Bronchial epithelial cell (primary cell): ENCODE results near the gene SIRT3. TPM values are rescaled to one million over a fixed set of nuclear protein-coding genes. Genes with fewer than 3 reads are reported as not detected.

ENCODE experiments used
- DNase-seq: peaks from one replicate; pipeline ENCODE4 v3.0.0-alpha.2; 2010; ENCODE audit warnings: low read depth
- FAIRE-seq: peaks from 2 replicates; lab custom pipeline; 2011; peaks lifted over from hg19 to GRCh38; lab: Jason Lieb, UNC
- H3K27me3 ChIP-seq: 2 replicates; pipeline ENCODE4 v1.5.1; 2011; ENCODE audit warnings: low read length; ENCODE audit not compliant: control insufficient read depth, insufficient read depth
- H3K36me3 ChIP-seq: 2 replicates; pipeline ENCODE4 v1.5.1; 2011; ENCODE audit warnings: low read length; ENCODE audit not compliant: control insufficient read depth, insufficient read depth
- H3K4me3 ChIP-seq: 2 replicates; pipeline ENCODE4 v1.5.1; 2011; ENCODE audit warnings: mild to moderate bottlenecking, low read depth, low read length, control low read depth
- CTCF ChIP-seq: IDR thresholded peaks from 2 replicates; pipeline ENCODE4 v1.5.1; 2011; ENCODE audit warnings: mild to moderate bottlenecking, moderate library complexity, low read length, control low read depth, inconsistent platforms; ENCODE audit not compliant: insufficient read depth, severe bottlenecking
- total RNA-seq: library from RNA; depleted of rRNA; stranded (reverse); fragments of >200 nt; gene quantifications from 2 replicates; pipeline ENCODE4 v1.2.1, GENCODE V29; 2014

Gene SIRT3
- total RNA-seq, 1 donor from 2014 or later, result 7.9 TPM

- no peak for TF ChIP-seq CTCF
- DNase-seq (no peak), FAIRE-seq (no peak)
- Histone ChIP-seq H3K36me3 (peaks cover 50% of the 10 kb centered on the region), H3K4me3 (peak overlapping the region; percentile 91), H3K27me3 (no peaks in the 10 kb centered on the region)
These were observed 27.3 kb downstream of the SIRT3 start for GRCh38 chr11:208917-209260.

GRCh38 chr11:208181-208916, 27.8 kb downstream of the SIRT3 start:
- FAIRE-seq (no peak), DNase-seq (peak; percentile 40)
- no peak for TF ChIP-seq CTCF
- peaks cover 52% of the 10 kb centered on the region for H3K36me3 ChIP-seq
- H3K27me3 ChIP-seq, result no peaks in the 10 kb centered on the region
- peak overlapping the region; percentile 91 for H3K4me3 ChIP-seq

GRCh38 chr11:207863-208180, 28.3 kb downstream of the SIRT3 start:
- H3K4me3 ChIP-seq, result peak overlapping the region; percentile 91
- FAIRE-seq (no peak), DNase-seq (peak; percentile 45)
- no peak for TF ChIP-seq CTCF
- H3K27me3 ChIP-seq, result no peaks in the 10 kb centered on the region
- peaks cover 48% of the 10 kb centered on the region for H3K36me3 ChIP-seq

GRCh38 chr11:207208-207862, 28.8 kb downstream of the SIRT3 start, which contains the start of the genes BET1L and RIC8A:
BET1L (minus strand) TSS chr11:207399; CDS start chr11:207321, 78 bp downstream.
RIC8A (plus strand) TSS chr11:207708; CDS start chr11:208855, 1,147 bp downstream.
- peaks cover 46% of the 10 kb centered on the region for H3K36me3 ChIP-seq
- DNase-seq (peak; percentile 92), FAIRE-seq (no peak)
- no peak for TF ChIP-seq CTCF
- H3K4me3 ChIP-seq, result peak within 1 kb of the TSS; percentile 91
- no peaks in the 10 kb centered on the region for H3K27me3 ChIP-seq

- Histone ChIP-seq H3K36me3 (peaks cover 41% of the 10 kb centered on the region), H3K4me3 (peak overlapping the region; percentile 91), H3K27me3 (no peaks in the 10 kb centered on the region)
- no peak for DNase-seq
- FAIRE-seq, result no peak
- no peak for TF ChIP-seq CTCF
These were observed 29.5 kb downstream of the SIRT3 start for GRCh38 chr11:206526-207207.
